Uterus (tissue), 4 donors: ENCODE results near the gene IER5. TPM values are rescaled to one million over a fixed set of nuclear protein-coding genes. Genes with fewer than 3 reads are reported as not detected.

Experiments
- DNase-seq, 2 donors: peaks; one replicate each; pipeline ENCODE4 v3.0.0-alpha.2; 2019 to 2020
- H3K27ac ChIP-seq, 2 donors: fragments of 200-600 bp; sonication (generic); 1 replicate in 1 of 2; 2 replicates in 1 of 2; pipeline ENCODE4 v1.5.1; 2016 to 2018
- H3K27me3 ChIP-seq, 2 donors: fragments of 200-600 bp; sonication (generic); one replicate each; pipeline ENCODE4 v1.5.1; 2018 to 2019; ENCODE audit warnings: control low read depth in 1 of 2
- H3K36me3 ChIP-seq, 2 donors: fragments of 200-600 bp; sonication (generic); one replicate each; pipeline ENCODE4 v1.5.1; 2019; ENCODE audit warnings: control low read depth in 1 of 2
- H3K4me1 ChIP-seq, 2 donors: fragments of 200-600 bp; sonication (generic); one replicate each; pipeline ENCODE4 v1.5.1; 2018 to 2019; ENCODE audit warnings: control low read depth in 1 of 2
- H3K4me3 ChIP-seq, 2 donors: fragments of 200-600 bp; sonication (generic); 1 replicate in 1 of 2; 2 replicates in 1 of 2; pipeline ENCODE4 v1.5.1; 2018 to 2019; ENCODE audit warnings: mild to moderate bottlenecking in 1 of 2
- H3K9me3 ChIP-seq, 2 donors: fragments of 200-600 bp; sonication (generic); one replicate each; pipeline ENCODE4 v1.5.1; 2019; ENCODE audit warnings: control low read depth in 1 of 2
- CTCF ChIP-seq, 4 experiments: fragments of 200-600 bp in 2 of 4; fragments of 450-650 bp in 2 of 4; sonication (generic) in 2 of 4; IDR thresholded peaks; one replicate each; pipeline ENCODE4 v1.5.1; 2016 to 2019; ENCODE audit warnings: antibody characterized with exemption in 4 of 4, mild to moderate bottlenecking in 2 of 4, moderate library complexity in 1 of 4
- POLR2A ChIP-seq, 2 donors: fragments of 450-650 bp; IDR thresholded peaks; one replicate each; pipeline ENCODE4 v1.6.1; 2016; ENCODE audit warnings: antibody characterized with exemption in 2 of 2, mild to moderate bottlenecking in 1 of 2, moderate library complexity in 1 of 2
- intact Hi-C: fragments of 100-400 bp; cut with DNase I; formaldehyde crosslinking; loops from one replicate; pipeline ENCODE4 v1.15.1; 2023; ENCODE audit warnings: low total_unique reads
- total RNA-seq, 4 donors: library from RNA; depleted of rRNA in 3 of 4; stranded (reverse); fragments of >200 nt in 3 of 4; gene quantifications; one replicate each; pipeline versions ENCODE4 v1.1.0 to v1.2.4, GENCODE V29; 2014 to 2023
- donor health status: DM: yes; HTN: yes; CAD: no.

The IER5 gene
- total RNA-seq, 4 donors from 2014 or later: 19.4 to 34.8 (median 24.2) TPM

- TF ChIP-seq POLR2A (IDR thresholded peaks at IDR 0.05) (no peak), CTCF (IDR thresholded peaks at IDR 0.05) (no peak)
- no peak overlapping the region for H3K27ac ChIP-seq
- no peak for DNase-seq
- intact Hi-C loops: no loop called here
- no peaks in the 10 kb centered on the region for H3K27me3 ChIP-seq
- H3K36me3 ChIP-seq: no peaks in the 10 kb centered on the region
- no peaks in the 10 kb centered on the region for H3K4me1 ChIP-seq
- H3K9me3 ChIP-seq: no peaks in the 10 kb centered on the region
- H3K4me3 ChIP-seq: no peak overlapping the region
These were observed 30.8 kb downstream of the IER5 start for GRCh38 chr1:181119093-181119989.

GRCh38 chr1:181120924-181121323 is 32.4 kb downstream of the IER5 start:
- TF ChIP-seq POLR2A (IDR thresholded peaks at IDR 0.05) (no peak), CTCF (IDR thresholded peaks at IDR 0.05) (no peak)
- no peaks in the 10 kb centered on the region for H3K4me1 ChIP-seq
- H3K27ac ChIP-seq: no peak overlapping the region
- intact Hi-C loops: no loop called here
- no peaks in the 10 kb centered on the region for H3K36me3 ChIP-seq
- no peaks in the 10 kb centered on the region for H3K9me3 ChIP-seq
- H3K27me3 ChIP-seq: no peaks in the 10 kb centered on the region
- H3K4me3 ChIP-seq: no peak overlapping the region
- DNase-seq: no peak

GRCh38 chr1:181121498-181121897 is 33.0 kb downstream of the IER5 start:
- no peaks in the 10 kb centered on the region for H3K27me3 ChIP-seq
- DNase-seq: no peak
- H3K36me3 ChIP-seq: no peaks in the 10 kb centered on the region
- intact Hi-C loops: no loop called here
- H3K4me3 ChIP-seq: no peak overlapping the region
- TF ChIP-seq CTCF (IDR thresholded peaks at IDR 0.05): no peak
- no peak for TF ChIP-seq POLR2A (IDR thresholded peaks at IDR 0.05)
- H3K9me3 ChIP-seq: no peaks in the 10 kb centered on the region
- no peaks in the 10 kb centered on the region for H3K4me1 ChIP-seq
- H3K27ac ChIP-seq: no peak overlapping the region

GRCh38 chr1:181122222-181122621 is 33.7 kb downstream of the IER5 start:
- Histone ChIP-seq H3K27ac (no peak overlapping the region), H3K9me3 (no peaks in the 10 kb centered on the region), H3K36me3 (no peaks in the 10 kb centered on the region), H3K27me3 (no peaks in the 10 kb centered on the region), H3K4me3 (no peak overlapping the region), H3K4me1 (no peaks in the 10 kb centered on the region)
- TF ChIP-seq CTCF (IDR thresholded peaks at IDR 0.05) (no peak), POLR2A (IDR thresholded peaks at IDR 0.05) (no peak)
- no peak for DNase-seq
- intact Hi-C loops: no loop called here

- no peak for DNase-seq
- no peaks in the 10 kb centered on the region for H3K27me3 ChIP-seq
- intact Hi-C loops: no loop called here
- no peak overlapping the region for H3K4me3 ChIP-seq
- H3K36me3 ChIP-seq: no peaks in the 10 kb centered on the region
- no peaks in the 10 kb centered on the region for H3K4me1 ChIP-seq
- TF ChIP-seq POLR2A (IDR thresholded peaks at IDR 0.05) (no peak), CTCF (IDR thresholded peaks at IDR 0.05) (no peak)
- H3K9me3 ChIP-seq: no peaks in the 10 kb centered on the region
- no peak overlapping the region for H3K27ac ChIP-seq
These were observed 34.7 kb downstream of the IER5 start for GRCh38 chr1:181123173-181123572.
